ENCODE results near the gene GLI3.

GLI3 gene

DNA sequence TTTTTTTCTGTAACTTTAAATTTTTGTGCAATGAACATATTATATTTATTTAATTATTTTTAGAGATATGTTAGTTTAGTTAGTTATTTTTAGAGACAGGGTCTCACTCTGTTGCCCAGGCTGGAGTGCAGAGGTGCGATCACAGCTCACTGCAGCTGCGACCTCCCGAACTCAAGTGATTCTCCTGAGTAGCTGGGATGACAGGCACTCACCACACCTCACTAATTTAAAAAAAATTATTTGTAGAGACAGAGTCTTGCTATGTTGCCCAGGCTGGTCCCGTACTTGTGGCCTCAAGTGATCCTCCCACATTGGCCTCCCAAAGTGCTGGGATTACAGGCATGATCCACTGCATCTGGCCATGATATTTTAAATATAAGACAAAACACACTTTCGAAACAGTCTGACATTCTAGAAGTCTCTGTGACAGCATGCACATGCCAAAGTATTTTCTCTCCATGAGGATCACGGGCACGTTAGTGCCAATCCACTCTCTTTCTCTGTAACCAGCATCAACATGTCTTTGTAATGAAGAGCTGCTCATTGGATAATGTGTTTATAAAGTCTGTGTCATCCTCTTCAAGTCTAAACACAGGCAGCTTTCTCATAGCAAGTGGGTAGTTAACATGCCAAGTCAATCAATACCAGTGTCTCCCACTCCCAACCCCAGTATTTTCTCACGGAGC, 137.4 kb downstream of the GLI3 start:
- DNase-seq: no peak

DNA sequence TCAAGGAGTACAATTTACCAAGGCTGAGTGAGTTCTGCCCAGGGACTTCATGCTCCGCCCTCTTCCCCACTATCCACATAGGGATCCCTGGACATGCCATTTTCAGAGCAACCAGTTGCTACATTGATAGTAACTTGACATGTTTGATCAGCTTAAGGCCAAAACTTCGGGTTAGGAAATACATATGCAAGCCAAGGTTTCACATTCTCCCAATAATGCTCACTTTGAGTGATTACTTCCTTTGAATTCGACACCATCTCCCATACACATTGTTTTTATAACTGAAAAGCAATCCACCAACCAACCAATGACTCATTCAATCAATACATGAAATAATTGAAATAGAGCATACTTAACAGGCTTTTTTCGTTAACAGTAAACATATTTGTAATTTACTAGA, 137.9 kb downstream of the GLI3 start:
- no peak for DNase-seq

DNA sequence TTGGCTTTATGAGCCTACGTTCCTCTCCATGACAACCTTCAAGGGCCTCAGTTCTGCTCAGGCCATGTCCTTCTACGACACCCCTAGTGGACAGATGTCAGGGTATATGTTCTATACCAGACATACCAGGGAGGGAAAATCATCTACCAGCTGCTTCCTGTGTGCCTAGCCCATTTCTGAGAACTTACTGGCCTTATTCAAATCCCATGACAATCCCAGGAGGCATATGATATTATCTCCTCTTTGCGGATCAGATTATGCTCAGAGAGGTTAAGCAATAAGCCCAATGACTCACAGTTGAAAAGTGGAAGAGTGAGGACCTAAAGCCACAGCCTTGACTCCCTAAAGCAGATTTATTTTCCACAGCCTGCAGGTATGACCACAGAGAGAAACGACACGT, 139.3 kb downstream of the GLI3 start:
- DNase-seq: no peak

GRCh38 chr7:42096681-42097561, 140.1 kb downstream of the GLI3 start:
- no peak for DNase-seq

- no peak for DNase-seq
Observed at GRCh38 chr7:42096268-42096667, 140.7 kb downstream of the GLI3 start.

DNA sequence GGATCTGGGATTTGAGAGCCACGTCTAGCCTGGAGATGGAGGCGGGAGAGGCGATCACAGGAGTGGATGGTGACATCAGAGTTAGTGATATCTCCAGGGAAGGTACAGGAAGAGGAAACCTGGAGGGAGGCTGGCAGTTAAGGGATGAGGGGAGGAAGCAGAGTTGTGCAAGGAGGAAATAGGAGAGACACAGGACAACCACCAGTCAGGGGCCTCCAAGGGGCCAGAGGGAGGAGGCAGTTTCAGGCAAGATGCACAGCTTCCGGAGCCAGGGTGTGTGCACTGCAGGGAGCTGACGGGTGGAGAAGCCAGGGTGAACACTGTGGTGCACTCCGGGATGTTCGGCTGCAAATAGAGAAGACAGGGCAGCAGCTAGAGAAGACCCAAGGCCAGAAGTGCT, 141.2 kb downstream of the GLI3 start:
- DNase-seq: no peak

- DNase-seq: no peak
Observed at GRCh38 chr7:42093349-42093905, 143.6 kb downstream of the GLI3 start.

DNA sequence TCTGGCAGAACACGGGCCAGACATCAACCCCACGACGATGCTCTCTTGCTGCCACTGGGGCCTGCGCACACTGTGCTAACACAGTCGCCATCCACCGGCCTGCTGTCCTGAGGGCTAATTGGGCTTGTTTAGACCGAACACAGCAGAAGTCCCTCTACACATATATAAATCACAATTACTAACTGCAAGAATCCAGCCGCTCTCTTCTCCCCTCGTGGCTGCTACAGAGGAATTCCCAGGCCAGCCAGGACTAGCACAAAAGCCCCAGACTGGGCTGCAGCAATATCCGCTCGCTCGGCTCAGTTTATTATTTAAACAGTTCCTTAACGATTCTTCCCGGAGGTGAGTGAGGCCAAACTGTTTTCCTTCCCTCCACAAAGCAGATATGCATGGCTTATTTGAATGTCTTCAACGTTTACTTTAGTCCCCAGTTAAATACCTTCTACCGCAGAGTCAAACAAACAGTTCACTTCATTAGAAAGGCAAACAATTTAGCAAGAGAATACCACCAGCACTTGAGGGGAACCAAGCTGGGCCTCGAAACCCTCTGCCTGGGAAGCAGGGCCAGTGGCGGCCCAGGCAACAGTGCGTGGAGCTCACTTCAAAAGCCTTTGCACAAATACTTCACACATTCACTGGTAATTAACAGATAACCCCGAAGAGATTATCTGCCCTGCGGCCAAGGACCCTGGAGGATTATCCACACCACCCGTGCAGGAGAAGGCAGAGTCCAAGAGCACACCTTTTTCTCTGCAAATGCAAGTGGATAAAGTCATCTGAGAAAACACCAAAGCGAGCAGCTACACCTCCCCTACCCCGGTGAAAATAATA, 145.3 kb downstream of the GLI3 start:
- DNase-seq: no peak

DNA sequence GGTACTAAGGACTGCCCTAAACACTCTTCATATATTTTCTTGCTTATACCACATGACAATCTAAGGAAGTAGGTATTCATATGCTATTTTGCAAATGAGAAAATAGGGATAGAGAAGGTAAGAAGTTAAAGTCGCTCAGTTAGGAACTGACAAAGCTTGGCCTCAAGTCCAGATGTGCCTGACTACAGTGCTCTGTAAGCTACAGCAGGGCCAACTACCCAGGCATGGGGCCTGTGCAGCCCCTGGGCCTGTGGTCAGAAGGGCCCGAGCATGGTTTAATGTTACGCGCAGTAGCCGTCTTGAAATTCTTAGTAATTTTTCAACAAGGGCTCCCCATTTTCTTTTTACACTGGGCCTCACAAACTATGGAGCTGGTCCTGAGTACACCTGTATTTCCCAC, 146.2 kb downstream of the GLI3 start:
- no peak for DNase-seq

DNA sequence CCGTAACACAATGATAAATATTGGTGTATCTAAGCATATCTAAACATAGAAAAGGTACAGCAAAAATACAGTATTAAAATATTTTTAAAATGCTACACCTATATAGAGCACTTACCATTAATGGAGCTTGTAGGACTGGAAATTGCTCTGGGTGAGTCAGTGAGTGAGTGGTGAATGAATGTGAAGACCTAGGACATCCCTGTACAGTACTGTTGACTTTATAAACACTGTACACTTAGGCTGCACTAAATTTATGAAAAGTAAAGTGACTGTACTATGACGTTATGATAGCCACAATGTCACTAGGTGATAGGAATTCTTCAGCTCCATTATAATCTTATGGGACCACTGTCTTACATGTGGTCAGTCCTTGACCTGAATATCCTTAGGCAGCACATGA, 147.0 kb downstream of the GLI3 start:
- DNase-seq: no peak

GRCh38 chr7:42087616-42088015, 149.4 kb downstream of the GLI3 start:
- no peak for DNase-seq

GRCh38 chr7:42085531-42085930, 151.5 kb downstream of the GLI3 start:
- DNase-seq: no peak

- DNase-seq: no peak
Observed at GRCh38 chr7:42084263-42084662, 152.7 kb downstream of the GLI3 start.

GRCh38 chr7:42083284-42083683, 153.7 kb downstream of the GLI3 start:
- no peak for DNase-seq

DNA sequence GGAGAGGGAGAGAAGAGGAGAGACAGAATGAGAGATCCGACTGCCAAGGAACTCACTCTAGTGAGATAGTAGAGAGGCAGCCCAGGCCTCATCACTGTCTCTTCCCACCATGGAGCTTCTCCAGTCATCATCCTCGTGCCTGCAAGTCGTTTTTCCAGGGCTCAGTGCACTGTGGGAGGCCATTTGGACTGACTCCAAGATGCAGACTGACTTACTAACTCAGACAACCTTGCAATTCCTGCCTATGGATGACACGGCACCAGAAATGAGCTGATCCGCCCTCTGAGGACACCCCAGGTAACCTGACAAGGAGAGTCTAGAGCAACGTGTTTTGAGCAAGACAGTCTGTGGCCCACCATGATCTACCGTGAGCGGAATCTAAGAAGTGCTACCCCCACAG, 154.9 kb downstream of the GLI3 start:
- no peak for DNase-seq

DNA sequence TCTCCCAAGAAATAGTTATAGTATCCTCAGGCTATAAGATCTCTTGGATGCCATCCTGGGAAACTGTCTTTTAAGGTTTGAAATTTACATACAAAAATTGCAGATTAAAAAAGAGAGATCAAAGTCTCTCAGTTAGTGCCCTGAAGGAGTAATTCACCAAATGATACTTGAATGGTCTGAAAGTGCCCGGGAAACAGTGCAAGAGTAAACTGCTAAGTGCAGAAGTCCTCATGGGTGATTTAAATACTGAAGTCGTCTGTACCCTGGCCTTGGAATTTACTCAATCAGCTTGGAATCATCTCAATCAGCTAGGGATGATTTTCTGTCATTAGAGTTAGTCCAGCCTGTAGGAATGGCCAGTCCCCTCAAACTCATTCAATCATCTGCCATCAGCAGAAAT, 155.3 kb downstream of the GLI3 start:
- no peak for DNase-seq

- DNase-seq: no peak
Observed at GRCh38 chr7:42080841-42081586, 156.0 kb downstream of the GLI3 start.

DNA sequence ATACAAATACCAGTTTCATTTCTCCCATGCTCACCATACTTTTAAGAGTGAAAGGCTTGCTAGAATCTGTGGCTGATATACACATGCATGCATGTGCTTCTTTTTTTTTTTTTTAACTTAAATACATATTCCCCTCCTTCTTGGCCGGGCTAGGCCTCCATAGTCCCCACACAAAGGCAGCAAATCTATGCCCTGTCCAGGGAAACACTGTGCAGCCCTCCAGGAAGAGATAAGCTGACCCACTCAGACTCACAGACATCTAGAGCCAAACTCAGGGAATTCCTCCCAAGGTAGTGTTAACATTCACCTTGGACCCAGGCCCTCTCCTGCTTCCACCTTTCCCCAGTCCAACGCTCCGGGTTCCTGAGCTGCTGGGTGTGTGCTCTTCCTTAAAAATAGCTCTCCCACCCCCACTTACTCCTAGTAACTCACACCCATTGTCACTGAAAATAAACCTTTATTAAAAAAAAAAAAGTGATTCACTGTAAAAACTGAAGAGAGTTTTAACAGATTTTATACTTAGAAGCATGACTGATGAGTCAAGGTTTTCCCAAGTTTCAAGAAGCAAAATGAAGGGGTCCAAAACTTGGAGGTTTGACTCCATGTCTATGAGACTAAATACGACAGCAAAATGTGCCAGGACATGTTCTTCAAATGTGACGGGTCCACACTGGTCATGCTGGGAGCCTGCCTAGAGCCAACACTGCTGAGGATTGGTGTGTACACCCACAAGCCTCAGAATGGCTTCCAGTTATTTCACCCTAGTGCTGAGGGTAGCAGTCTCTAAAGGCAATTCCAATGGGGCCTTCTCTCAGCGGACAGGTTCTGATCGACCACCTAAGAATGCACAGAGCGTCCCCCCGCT, 159.5 kb downstream of the GLI3 start:
- no peak for DNase-seq

DNA sequence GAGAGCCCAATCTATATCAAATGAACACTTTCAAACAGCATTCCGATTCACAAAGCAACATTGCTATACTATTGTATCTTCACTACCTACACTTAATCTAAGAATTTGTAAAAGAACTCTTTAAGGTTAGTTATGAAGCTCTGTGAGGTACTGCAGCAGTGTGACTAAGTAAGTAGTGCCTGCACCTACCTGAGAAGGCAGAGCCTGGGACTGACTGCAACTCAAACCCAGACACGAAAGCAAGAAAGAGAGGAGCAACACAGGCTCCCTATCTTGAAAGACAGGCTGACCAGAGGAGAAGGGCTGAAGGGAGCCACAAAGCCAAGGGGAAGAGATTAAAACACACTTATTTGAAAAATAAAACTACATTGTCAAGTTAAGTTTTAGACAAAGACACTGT, 160.1 kb downstream of the GLI3 start:
- no peak for DNase-seq

GRCh38 chr7:42075418-42075817, 161.6 kb downstream of the GLI3 start:
- no peak for DNase-seq

GRCh38 chr7:42074076-42074475, 162.9 kb downstream of the GLI3 start:
- no peak for DNase-seq
